MM.1S (cell line): Measurements from ENCODE around the gene AATK.

Experiments
- DNase-seq: peaks from one replicate; pipeline ENCODE4 v3.0.0-alpha.2; 2015
- H2AFZ ChIP-seq: fragments of 300-600 bp; sonication (generic); 2 replicates; pipeline ENCODE4 v1.6.0; 2016; ENCODE audit warnings: antibody characterized with exemption, low read length
- H3F3A ChIP-seq: fragments of 300-600 bp; sonication (generic); 2 replicates; pipeline ENCODE4 v1.6.1; 2016; ENCODE audit warnings: mild to moderate bottlenecking, antibody characterized with exemption, low read length, moderate library complexity, mixed read lengths; ENCODE audit not compliant: insufficient read depth
- H3K27ac ChIP-seq: fragments of 300-600 bp; sonication (generic); 2 replicates; pipeline ENCODE4 v1.5.1; 2016; ENCODE audit warnings: mild to moderate bottlenecking, low read length
- H3K27me3 ChIP-seq: fragments of 300-600 bp; sonication (generic); replicated peaks from 2 replicates; pipeline ENCODE4 v1.6.0; 2016; ENCODE audit warnings: low read length; ENCODE audit not compliant: insufficient read depth
- H3K36me3 ChIP-seq: fragments of 300-600 bp; sonication (generic); replicated peaks from 2 replicates; pipeline ENCODE4 v1.6.1; 2016; ENCODE audit warnings: mild to moderate bottlenecking, low read length, mixed read lengths; ENCODE audit not compliant: insufficient read depth
- H3K4me1 ChIP-seq: fragments of 300-600 bp; sonication (generic); 2 replicates; pipeline ENCODE4 v1.6.1; 2016; ENCODE audit warnings: low read length, mixed read lengths
- H3K4me2 ChIP-seq: fragments of 300-600 bp; sonication (generic); 2 replicates; pipeline ENCODE4 v1.6.0; 2016; ENCODE audit warnings: low read depth, low read length
- H3K4me3 ChIP-seq: fragments of 300-600 bp; sonication (generic); 2 replicates; pipeline ENCODE4 v1.5.1; 2016; ENCODE audit warnings: low read length, mixed read lengths
- H3K79me2 ChIP-seq: fragments of 300-600 bp; sonication (generic); 2 replicates; pipeline ENCODE4 v1.6.1; 2016; ENCODE audit warnings: mixed run types, low read length, mixed read lengths
- H3K9ac ChIP-seq: fragments of 300-600 bp; sonication (generic); 2 replicates; pipeline ENCODE4 v1.6.1; 2016; ENCODE audit warnings: low read length, mixed read lengths
- H3K9me2 ChIP-seq: fragments of 300-600 bp; sonication (generic); replicated peaks from 2 replicates; pipeline ENCODE4 v1.6.1; 2016; ENCODE audit warnings: mild to moderate bottlenecking, low read length, mixed read lengths; ENCODE audit not compliant: insufficient read depth
- H3K9me3 ChIP-seq: fragments of 300-600 bp; sonication (generic); replicated peaks from 2 replicates; pipeline ENCODE4 v1.6.1; 2016; ENCODE audit warnings: mild to moderate bottlenecking, low read length, mixed read lengths; ENCODE audit not compliant: insufficient read depth
- H4K20me1 ChIP-seq: fragments of 300-600 bp; sonication (generic); 2 replicates; pipeline ENCODE4 v1.6.1; 2016; ENCODE audit warnings: mild to moderate bottlenecking, low read length, moderate library complexity, mixed read lengths; ENCODE audit not compliant: insufficient read depth
- EZH2 ChIP-seq: fragments of 300-600 bp; sonication (generic); optimal IDR thresholded peaks from 2 replicates; pipeline ENCODE3; 2017; ENCODE audit warnings: low read depth, mild to moderate bottlenecking, antibody characterized with exemption, low read length, mixed read lengths
- EZH2phosphoT487 ChIP-seq: fragments of 300-600 bp; sonication (generic); IDR thresholded peaks from 2 replicates; pipeline ENCODE4 v1.6.1; 2018; ENCODE audit warnings: antibody characterized with exemption, low read length
- TF ChIP-seq, protein P1 (sequence below): fragments of 300-600 bp; sonication (generic); IDR thresholded peaks from 2 replicates; pipeline ENCODE4 v1.5.1; 2016; ENCODE audit warnings: antibody characterized with exemption, low read length, mixed read lengths

Gene AATK

DNA sequence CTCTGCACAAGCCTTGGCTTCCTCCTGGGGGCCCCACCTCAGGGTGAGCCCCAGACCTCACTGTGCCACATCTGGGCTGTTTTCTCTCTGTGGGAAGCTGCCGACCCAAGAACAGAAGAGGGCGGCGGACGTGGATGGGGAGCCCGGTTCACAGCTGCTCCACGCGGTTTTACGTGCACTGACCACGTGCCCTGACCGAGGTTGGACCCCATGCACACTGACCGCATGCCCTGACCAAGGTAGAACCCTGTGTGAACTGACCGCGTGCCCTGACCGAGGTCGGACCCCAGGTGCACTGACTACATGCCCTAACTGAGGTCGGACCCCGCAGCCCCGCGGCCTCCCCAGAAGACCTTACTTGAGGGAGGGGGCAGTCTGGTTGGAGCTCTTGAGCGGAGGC is 37.1 kb upstream of the AATK start:
- Histone ChIP-seq H4K20me1 (no peaks in the 10 kb centered on the region), H3K4me2 (no peak overlapping the region), H3K4me1 (no peaks in the 10 kb centered on the region), H3K27me3 (no peaks in the 10 kb centered on the region), H3F3A (no peaks in the 10 kb centered on the region), H2AFZ (no peak overlapping the region), H3K9ac (no peak overlapping the region), H3K36me3 (no peaks in the 10 kb centered on the region), H3K9me3 (no peaks in the 10 kb centered on the region), H3K9me2 (no peaks in the 10 kb centered on the region), H3K4me3 (no peak overlapping the region), H3K27ac (no peak overlapping the region), H3K79me2 (no peaks in the 10 kb centered on the region)
- DNase-seq = no peak
- TF ChIP-seq, protein P1, sequence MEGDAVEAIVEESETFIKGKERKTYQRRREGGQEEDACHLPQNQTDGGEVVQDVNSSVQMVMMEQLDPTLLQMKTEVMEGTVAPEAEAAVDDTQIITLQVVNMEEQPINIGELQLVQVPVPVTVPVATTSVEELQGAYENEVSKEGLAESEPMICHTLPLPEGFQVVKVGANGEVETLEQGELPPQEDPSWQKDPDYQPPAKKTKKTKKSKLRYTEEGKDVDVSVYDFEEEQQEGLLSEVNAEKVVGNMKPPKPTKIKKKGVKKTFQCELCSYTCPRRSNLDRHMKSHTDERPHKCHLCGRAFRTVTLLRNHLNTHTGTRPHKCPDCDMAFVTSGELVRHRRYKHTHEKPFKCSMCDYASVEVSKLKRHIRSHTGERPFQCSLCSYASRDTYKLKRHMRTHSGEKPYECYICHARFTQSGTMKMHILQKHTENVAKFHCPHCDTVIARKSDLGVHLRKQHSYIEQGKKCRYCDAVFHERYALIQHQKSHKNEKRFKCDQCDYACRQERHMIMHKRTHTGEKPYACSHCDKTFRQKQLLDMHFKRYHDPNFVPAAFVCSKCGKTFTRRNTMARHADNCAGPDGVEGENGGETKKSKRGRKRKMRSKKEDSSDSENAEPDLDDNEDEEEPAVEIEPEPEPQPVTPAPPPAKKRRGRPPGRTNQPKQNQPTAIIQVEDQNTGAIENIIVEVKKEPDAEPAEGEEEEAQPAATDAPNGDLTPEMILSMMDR = no peak
- no peak for TF ChIP-seq EZH2phosphoT487
- TF ChIP-seq EZH2 = no peak

DNA sequence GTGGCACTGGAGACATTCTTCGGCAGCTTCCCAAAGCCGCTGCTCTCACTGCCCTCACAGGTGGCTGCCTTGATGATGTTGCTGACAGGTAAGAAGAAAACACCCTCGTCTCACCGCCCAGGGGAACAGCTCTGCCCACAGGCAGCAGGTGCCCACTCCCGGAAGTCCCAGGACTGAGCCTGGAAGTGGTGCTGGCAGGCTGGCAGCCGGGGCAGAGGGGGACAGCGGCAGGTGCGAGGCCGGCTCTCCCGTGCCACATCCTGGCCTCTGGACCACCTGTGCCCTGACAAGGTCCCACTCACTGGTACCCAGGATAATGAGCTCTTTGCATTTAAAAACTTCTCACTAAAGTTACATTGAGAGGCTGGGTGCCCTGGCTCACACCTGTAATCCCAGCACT is 36.3 kb upstream of the AATK start:
- H4K20me1 ChIP-seq = no peaks in the 10 kb centered on the region
- H3K4me3 ChIP-seq = no peak overlapping the region
- H3K36me3 ChIP-seq = no peaks in the 10 kb centered on the region
- H3K79me2 ChIP-seq = no peaks in the 10 kb centered on the region
- no peaks in the 10 kb centered on the region for H3F3A ChIP-seq
- TF ChIP-seq EZH2 (no peak), EZH2phosphoT487 (no peak)
- TF ChIP-seq, protein P1 = no peak
- H3K27me3 ChIP-seq = no peaks in the 10 kb centered on the region
- no peak overlapping the region for H2AFZ ChIP-seq
- H3K9me2 ChIP-seq = no peaks in the 10 kb centered on the region
- H3K4me2 ChIP-seq = no peak overlapping the region
- no peak overlapping the region for H3K9ac ChIP-seq
- H3K9me3 ChIP-seq = no peaks in the 10 kb centered on the region
- no peak for DNase-seq
- no peak overlapping the region for H3K27ac ChIP-seq
- no peaks in the 10 kb centered on the region for H3K4me1 ChIP-seq

DNA sequence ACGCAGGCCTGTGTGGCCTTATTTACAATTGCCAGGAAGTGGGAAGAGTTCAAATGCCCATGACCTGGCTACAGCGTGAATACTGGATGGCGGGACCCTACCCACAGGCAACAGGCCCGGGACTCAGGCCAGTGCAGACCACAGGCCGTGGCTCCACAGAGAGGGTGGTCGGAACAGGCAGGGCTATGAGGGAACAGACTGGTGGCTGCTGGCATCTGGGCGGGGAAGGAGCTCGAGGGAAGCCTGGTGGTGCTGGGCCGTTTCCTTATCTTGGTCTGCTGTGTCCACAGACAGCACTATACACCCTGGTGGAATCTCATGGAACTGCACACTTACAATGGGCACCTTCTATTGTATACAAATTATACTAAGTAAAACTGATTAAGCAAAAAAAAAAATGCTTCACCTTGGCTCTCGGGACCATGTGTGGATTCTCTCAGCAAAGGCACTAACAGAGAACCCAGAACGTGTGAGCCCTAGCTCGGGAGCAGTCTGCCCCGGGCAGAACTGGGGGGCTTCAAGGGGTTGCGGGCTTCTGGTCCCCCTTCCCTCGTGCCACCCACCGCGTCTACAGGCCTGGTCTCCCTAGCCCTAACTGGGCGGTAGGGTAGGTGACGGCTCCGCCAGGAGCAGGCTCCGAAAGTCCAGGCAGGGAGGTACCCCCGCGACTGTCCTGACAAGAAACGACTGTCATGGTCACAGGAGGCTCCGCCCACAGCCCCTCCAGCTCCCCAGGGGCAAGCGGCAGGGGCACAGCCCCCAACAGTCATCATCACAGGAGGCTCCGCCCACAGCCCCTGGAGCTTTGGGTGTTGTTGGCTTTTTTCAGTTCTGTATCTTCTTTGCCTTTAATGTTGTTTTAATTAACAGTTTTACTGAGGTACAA is 34.9 kb upstream of the AATK start:
- Histone ChIP-seq H3K36me3 (no peaks in the 10 kb centered on the region), H3K9ac (no peak overlapping the region), H2AFZ (no peak overlapping the region)

More for the DNA sequence above, 34.9 kb upstream of the AATK start:
- Histone ChIP-seq H3K4me3 (no peak overlapping the region), H3K9me2 (no peaks in the 10 kb centered on the region), H3K27me3 (no peaks in the 10 kb centered on the region), H3K27ac (no peak overlapping the region), H4K20me1 (no peaks in the 10 kb centered on the region), H3K79me2 (no peaks in the 10 kb centered on the region), H3K4me2 (no peak overlapping the region), H3K9me3 (no peaks in the 10 kb centered on the region), H3F3A (no peaks in the 10 kb centered on the region), H3K4me1 (no peaks in the 10 kb centered on the region)
- TF ChIP-seq EZH2phosphoT487 (no peak), EZH2 (no peak)
- TF ChIP-seq, protein P1 = peak; percentile 42
- peak; percentile 31 for DNase-seq
